DND-41 (cell line): Measurements from ENCODE around the gene MRPL30.

Experiments used
- EZH2 ChIP-seq: IDR thresholded peaks from 3 replicates; pipeline ENCODE4 v1.6.1; 2012; ENCODE audit warnings: borderline replicate concordance, low read depth, mild to moderate bottlenecking, moderate library complexity, low read length, inconsistent platforms; ENCODE audit not compliant: severe bottlenecking
- TF ChIP-seq, protein P1 (sequence below): IDR thresholded peaks from 2 replicates; pipeline ENCODE4 v1.5.1; 2012; ENCODE audit warnings: borderline replicate concordance, low read length, moderate library complexity, mild to moderate bottlenecking; ENCODE audit not compliant: poor library complexity, severe bottlenecking; ENCODE audit errors: extremely low read depth

DNA sequence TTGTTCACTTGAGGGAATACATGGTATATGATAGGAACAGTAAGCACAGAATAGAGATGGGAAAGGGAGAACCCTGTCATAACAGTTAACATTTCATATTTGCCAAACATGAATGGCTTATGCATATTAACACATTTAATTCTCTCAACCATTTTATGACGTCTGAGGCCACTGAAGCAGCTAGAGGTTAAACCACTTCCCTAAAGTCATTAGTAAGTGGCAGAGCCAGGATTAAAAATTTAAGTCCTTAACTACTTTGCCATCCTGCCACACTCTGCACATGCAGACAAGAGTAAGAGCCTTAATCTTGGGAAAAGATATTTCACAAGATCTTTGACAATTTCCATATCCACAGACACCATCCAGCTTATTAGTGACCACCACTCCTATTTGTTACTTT, 24.1 kb upstream of the MRPL30 start:
- TF ChIP-seq, protein P1, sequence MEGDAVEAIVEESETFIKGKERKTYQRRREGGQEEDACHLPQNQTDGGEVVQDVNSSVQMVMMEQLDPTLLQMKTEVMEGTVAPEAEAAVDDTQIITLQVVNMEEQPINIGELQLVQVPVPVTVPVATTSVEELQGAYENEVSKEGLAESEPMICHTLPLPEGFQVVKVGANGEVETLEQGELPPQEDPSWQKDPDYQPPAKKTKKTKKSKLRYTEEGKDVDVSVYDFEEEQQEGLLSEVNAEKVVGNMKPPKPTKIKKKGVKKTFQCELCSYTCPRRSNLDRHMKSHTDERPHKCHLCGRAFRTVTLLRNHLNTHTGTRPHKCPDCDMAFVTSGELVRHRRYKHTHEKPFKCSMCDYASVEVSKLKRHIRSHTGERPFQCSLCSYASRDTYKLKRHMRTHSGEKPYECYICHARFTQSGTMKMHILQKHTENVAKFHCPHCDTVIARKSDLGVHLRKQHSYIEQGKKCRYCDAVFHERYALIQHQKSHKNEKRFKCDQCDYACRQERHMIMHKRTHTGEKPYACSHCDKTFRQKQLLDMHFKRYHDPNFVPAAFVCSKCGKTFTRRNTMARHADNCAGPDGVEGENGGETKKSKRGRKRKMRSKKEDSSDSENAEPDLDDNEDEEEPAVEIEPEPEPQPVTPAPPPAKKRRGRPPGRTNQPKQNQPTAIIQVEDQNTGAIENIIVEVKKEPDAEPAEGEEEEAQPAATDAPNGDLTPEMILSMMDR = no peak
- no peak for TF ChIP-seq EZH2
